Embryonic facial prominence (tissue), 1 donor: ENCODE data around the gene USP31.

ENCODE experiments used
- DNase-seq: peaks from one replicate; pipeline ENCODE4 v3.0.0-alpha.2; 2016; ENCODE audit errors: extremely low spot score

USP31 gene

DNA sequence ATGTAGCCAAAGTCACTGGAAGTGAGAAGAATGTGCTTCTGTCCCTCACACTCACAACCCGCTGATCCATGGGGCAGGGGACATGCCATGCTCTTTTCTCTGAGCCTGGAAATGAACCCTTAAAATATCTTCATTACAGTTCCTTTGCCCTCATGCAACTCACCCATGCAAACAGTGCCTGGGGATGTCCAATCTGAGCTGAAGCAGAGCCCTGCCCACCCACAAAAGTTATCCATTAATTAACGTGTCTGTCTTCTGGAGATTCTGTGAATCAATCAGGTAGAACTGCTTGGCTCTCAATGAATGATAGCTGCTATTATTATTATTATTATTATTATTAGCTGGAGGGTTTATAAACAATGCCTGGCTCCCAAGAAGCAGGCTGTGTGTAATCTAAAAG is 133.7 kb downstream of the USP31 start:
- DNase-seq = no peak

- DNase-seq = no peak
These were observed 134.7 kb downstream of the USP31 start for GRCh38 chr16:23014592-23014991.
